ENCODE measurements around the gene BEST2.

The BEST2 gene

GRCh38 chr19:12786141-12786870 lies 34.7 kb downstream of the BEST2 start:
- Histone ChIP-seq H4K20me1 (ENCODE audit: insufficient read depth, low read length) (no peaks in the 10 kb centered on the region), H3K9me2 (replicated peaks; ENCODE audit: insufficient read depth, low read length) (no peaks in the 10 kb centered on the region), H3K36me3 (replicated peaks; ENCODE audit: insufficient read depth, low read length) (no peaks in the 10 kb centered on the region), H3K4me1 (ENCODE audit: low read length) (peaks cover 28% of the 10 kb centered on the region), H2AFZ (ENCODE audit: low read length) (no peak overlapping the region), H3K9ac (ENCODE audit: low read length) (no peak overlapping the region), H3K4me3 (ENCODE audit: low read length) (no peak overlapping the region), H3K9me3 (replicated peaks; ENCODE audit: insufficient read depth, low read length) (no peaks in the 10 kb centered on the region), H3K27me3 (replicated peaks; ENCODE audit: insufficient read depth, low read length) (no peaks in the 10 kb centered on the region), H3K27ac (ENCODE audit: low read length) (no peak overlapping the region), H3F3A (ENCODE audit: insufficient read depth, low read length) (peaks cover 36% of the 10 kb centered on the region), H3K4me2 (ENCODE audit: low read depth, low read length) (no peak overlapping the region), H3K79me2 (ENCODE audit: low read length) (no peaks in the 10 kb centered on the region)
- TF ChIP-seq CTCF (IDR thresholded peaks at IDR 0.05; ENCODE audit: low read length): no peak
- no peak for TF ChIP-seq EZH2phosphoT487 (IDR thresholded peaks at IDR 0.05; ENCODE audit: low read length)
- TF ChIP-seq EZH2 (optimal IDR thresholded peaks at IDR 0.05; ENCODE audit: low read depth, low read length): no peak
- no peak for DNase-seq

DNA sequence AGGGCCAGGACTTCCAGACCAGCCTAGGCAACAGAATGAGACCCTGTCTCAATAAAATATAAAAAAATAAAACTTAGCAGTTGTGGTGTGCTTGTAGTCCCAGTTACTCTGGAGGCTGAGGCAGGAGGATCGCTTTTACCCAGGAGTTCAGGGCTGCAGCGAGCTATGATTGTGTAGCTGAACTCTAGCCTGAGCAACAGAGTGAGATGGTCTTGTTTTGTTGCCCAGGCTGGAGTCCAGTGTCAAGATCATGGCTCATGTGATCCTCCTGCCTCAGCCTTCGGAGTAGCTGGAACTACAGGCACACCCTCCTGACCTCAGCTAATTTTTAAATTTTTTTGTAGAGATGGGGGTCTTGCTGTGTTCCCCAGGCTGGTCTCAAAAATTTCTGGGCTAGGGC lies 35.4 kb downstream of the BEST2 start:
- no peak overlapping the region for H3K9ac ChIP-seq (ENCODE audit: low read length)
- DNase-seq: no peak
- TF ChIP-seq EZH2 (optimal IDR thresholded peaks at IDR 0.05; ENCODE audit: low read depth, low read length) (no peak), CTCF (IDR thresholded peaks at IDR 0.05; ENCODE audit: low read length) (no peak), EZH2phosphoT487 (IDR thresholded peaks at IDR 0.05; ENCODE audit: low read length) (no peak)
- no peak overlapping the region for H3K27ac ChIP-seq (ENCODE audit: low read length)
- H3K4me1 ChIP-seq (ENCODE audit: low read length): peaks cover 28% of the 10 kb centered on the region
- no peaks in the 10 kb centered on the region for H3K9me3 ChIP-seq (replicated peaks; ENCODE audit: insufficient read depth, low read length)
- no peaks in the 10 kb centered on the region for H3K27me3 ChIP-seq (replicated peaks; ENCODE audit: insufficient read depth, low read length)
- no peak overlapping the region for H2AFZ ChIP-seq (ENCODE audit: low read length)
- peaks cover 38% of the 10 kb centered on the region for H3F3A ChIP-seq (ENCODE audit: insufficient read depth, low read length)
- H4K20me1 ChIP-seq (ENCODE audit: insufficient read depth, low read length): no peaks in the 10 kb centered on the region
- no peaks in the 10 kb centered on the region for H3K9me2 ChIP-seq (replicated peaks; ENCODE audit: insufficient read depth, low read length)
- no peak overlapping the region for H3K4me2 ChIP-seq (ENCODE audit: low read depth, low read length)
- H3K36me3 ChIP-seq (replicated peaks; ENCODE audit: insufficient read depth, low read length): no peaks in the 10 kb centered on the region
- no peak overlapping the region for H3K4me3 ChIP-seq (ENCODE audit: low read length)
- peaks cover 4% of the 10 kb centered on the region for H3K79me2 ChIP-seq (ENCODE audit: low read length)

- Histone ChIP-seq H3K4me3 (ENCODE audit: low read length) (no peak overlapping the region), H3K9ac (ENCODE audit: low read length) (no peak overlapping the region), H3F3A (ENCODE audit: insufficient read depth, low read length) (peaks cover 43% of the 10 kb centered on the region), H4K20me1 (ENCODE audit: insufficient read depth, low read length) (no peaks in the 10 kb centered on the region), H3K27ac (ENCODE audit: low read length) (no peak overlapping the region), H3K9me2 (replicated peaks; ENCODE audit: insufficient read depth, low read length) (no peaks in the 10 kb centered on the region), H3K4me1 (ENCODE audit: low read length) (peaks cover 28% of the 10 kb centered on the region), H3K4me2 (ENCODE audit: low read depth, low read length) (no peak overlapping the region), H3K27me3 (replicated peaks; ENCODE audit: insufficient read depth, low read length) (no peaks in the 10 kb centered on the region), H3K9me3 (replicated peaks; ENCODE audit: insufficient read depth, low read length) (no peaks in the 10 kb centered on the region), H3K36me3 (replicated peaks; ENCODE audit: insufficient read depth, low read length) (no peaks in the 10 kb centered on the region), H3K79me2 (ENCODE audit: low read length) (peaks cover 9% of the 10 kb centered on the region), H2AFZ (ENCODE audit: low read length) (no peak overlapping the region)
- no peak for DNase-seq
- TF ChIP-seq CTCF (IDR thresholded peaks at IDR 0.05; ENCODE audit: low read length) (no peak), EZH2 (optimal IDR thresholded peaks at IDR 0.05; ENCODE audit: low read depth, low read length) (no peak), EZH2phosphoT487 (IDR thresholded peaks at IDR 0.05; ENCODE audit: low read length) (no peak)
Measured at GRCh38 chr19:12787458-12787857, 35.9 kb downstream of the BEST2 start.

All from MM.1S (cell line).